ENCODE data around the gene IL17REL.

GRCh38 chr22:50002791-50003190 lies 9.8 kb downstream of the IL17REL start:
- TF ChIP-seq CTCF (IDR thresholded peaks at IDR 0.05; ENCODE audit: insufficient read depth, low read length) (no peak), POLR2AphosphoS5 (IDR thresholded peaks at IDR 0.05; ENCODE audit: low read depth) (no peak)

All from HL-60 (cell line).